ENCODE data around the gene LMTK2.

Gene LMTK2

GRCh38 chr7:98170966-98171365 lies 64.3 kb downstream of the LMTK2 start:
- TF ChIP-seq EZH2phosphoT487 (IDR thresholded peaks at IDR 0.05; ENCODE audit: borderline replicate concordance) = no peak
- no peak for TF ChIP-seq CTCF (conservative IDR thresholded peaks at IDR 0.05; ENCODE audit: low read length)
- Histone ChIP-seq H3K4me3 (ENCODE audit: low read length, poor library complexity, severe bottlenecking) (no peak overlapping the region), H3K27me3 (ENCODE audit: insufficient read depth, low read length, poor library complexity, severe bottlenecking) (no peaks in the 10 kb centered on the region), H3F3A (ENCODE audit: low read depth) (no peaks in the 10 kb centered on the region), H3K79me2 (ENCODE audit: insufficient read depth, low read length) (no peaks in the 10 kb centered on the region), H3K4me2 (ENCODE audit: low read depth, low read length, poor library complexity, severe bottlenecking) (no peak overlapping the region), H3K36me3 (ENCODE audit: insufficient read depth, low read length) (peaks cover 28% of the 10 kb centered on the region; the same call in 1 of the 2 replicates), H3K9me3 (ENCODE audit: insufficient read depth, low read depth, low read length) (no peaks in the 10 kb centered on the region), H3K9ac (ENCODE audit: low read depth, low read length, poor library complexity, severe bottlenecking) (no peak overlapping the region), H2AFZ (ENCODE audit: low read length) (no peak overlapping the region), H3K9me2 (replicated peaks; ENCODE audit: low read depth, low read length) (no peaks in the 10 kb centered on the region), H4K20me1 (ENCODE audit: insufficient read depth, low read length, poor library complexity, severe bottlenecking) (no peaks in the 10 kb centered on the region), H3K4me1 (ENCODE audit: insufficient read depth, low read length, poor library complexity, severe bottlenecking) (no peaks in the 10 kb centered on the region)

GRCh38 chr7:98171449-98171848 lies 64.8 kb downstream of the LMTK2 start:
- H3K9me3 ChIP-seq (ENCODE audit: insufficient read depth, low read depth, low read length) = no peaks in the 10 kb centered on the region
- H3K27me3 ChIP-seq (ENCODE audit: insufficient read depth, low read length, poor library complexity, severe bottlenecking) = no peaks in the 10 kb centered on the region
- H3K9ac ChIP-seq (ENCODE audit: low read depth, low read length, poor library complexity, severe bottlenecking) = no peak overlapping the region
- no peaks in the 10 kb centered on the region for H4K20me1 ChIP-seq (ENCODE audit: insufficient read depth, low read length, poor library complexity, severe bottlenecking)
- no peaks in the 10 kb centered on the region for H3F3A ChIP-seq (ENCODE audit: low read depth)
- H3K79me2 ChIP-seq (ENCODE audit: insufficient read depth, low read length) = no peaks in the 10 kb centered on the region
- no peak for TF ChIP-seq EZH2phosphoT487 (IDR thresholded peaks at IDR 0.05; ENCODE audit: borderline replicate concordance)
- H2AFZ ChIP-seq (ENCODE audit: low read length) = no peak overlapping the region
- H3K4me1 ChIP-seq (ENCODE audit: insufficient read depth, low read length, poor library complexity, severe bottlenecking) = no peaks in the 10 kb centered on the region
- no peaks in the 10 kb centered on the region for H3K9me2 ChIP-seq (replicated peaks; ENCODE audit: low read depth, low read length)
- no peak overlapping the region for H3K4me2 ChIP-seq (ENCODE audit: low read depth, low read length, poor library complexity, severe bottlenecking)
- no peak overlapping the region for H3K4me3 ChIP-seq (ENCODE audit: low read length, poor library complexity, severe bottlenecking)
- peaks cover 28% of the 10 kb centered on the region; the same call in 1 of the 2 replicates for H3K36me3 ChIP-seq (ENCODE audit: insufficient read depth, low read length)

GRCh38 chr7:98174334-98175259 lies 67.9 kb downstream of the LMTK2 start:
- no peak for TF ChIP-seq CTCF (conservative IDR thresholded peaks at IDR 0.05; ENCODE audit: low read length)
- no peak for TF ChIP-seq EZH2phosphoT487 (IDR thresholded peaks at IDR 0.05; ENCODE audit: borderline replicate concordance)
- H3K36me3 ChIP-seq (ENCODE audit: insufficient read depth, low read length) = peaks cover 33% of the 10 kb centered on the region; the same call in 1 of the 2 replicates
- H4K20me1 ChIP-seq (ENCODE audit: insufficient read depth, low read length, poor library complexity, severe bottlenecking) = no peaks in the 10 kb centered on the region

More at GRCh38 chr7:98174334-98175259, 67.9 kb downstream of the LMTK2 start:
- Histone ChIP-seq H3K4me1 (ENCODE audit: insufficient read depth, low read length, poor library complexity, severe bottlenecking) (no peaks in the 10 kb centered on the region), H3K4me3 (ENCODE audit: low read length, poor library complexity, severe bottlenecking) (no peak overlapping the region), H3K4me2 (ENCODE audit: low read depth, low read length, poor library complexity, severe bottlenecking) (no peak overlapping the region), H3K27me3 (ENCODE audit: insufficient read depth, low read length, poor library complexity, severe bottlenecking) (no peaks in the 10 kb centered on the region), H3K9me2 (replicated peaks; ENCODE audit: low read depth, low read length) (no peaks in the 10 kb centered on the region), H3K9me3 (ENCODE audit: insufficient read depth, low read depth, low read length) (no peaks in the 10 kb centered on the region), H3F3A (ENCODE audit: low read depth) (no peaks in the 10 kb centered on the region), H3K79me2 (ENCODE audit: insufficient read depth, low read length) (no peaks in the 10 kb centered on the region), H2AFZ (ENCODE audit: low read length) (no peak overlapping the region), H3K9ac (ENCODE audit: low read depth, low read length, poor library complexity, severe bottlenecking) (no peak overlapping the region)

Measured in Loucy (cell line).